Amniotic stem cell (primary cell): ENCODE data around the gene RBM33.
A peak's percentile ranks its signal among the peaks of the same experiment; 100 is the strongest.

ENCODE experiments used
- DNase-seq: peaks from one replicate; lab custom pipeline; 2025; lab: John Stamatoyannopoulos, UW

RBM33 gene

GRCh38 chr7:155629171-155629570 is 15.3 kb upstream of the RBM33 start:
- no peak for DNase-seq

DNA sequence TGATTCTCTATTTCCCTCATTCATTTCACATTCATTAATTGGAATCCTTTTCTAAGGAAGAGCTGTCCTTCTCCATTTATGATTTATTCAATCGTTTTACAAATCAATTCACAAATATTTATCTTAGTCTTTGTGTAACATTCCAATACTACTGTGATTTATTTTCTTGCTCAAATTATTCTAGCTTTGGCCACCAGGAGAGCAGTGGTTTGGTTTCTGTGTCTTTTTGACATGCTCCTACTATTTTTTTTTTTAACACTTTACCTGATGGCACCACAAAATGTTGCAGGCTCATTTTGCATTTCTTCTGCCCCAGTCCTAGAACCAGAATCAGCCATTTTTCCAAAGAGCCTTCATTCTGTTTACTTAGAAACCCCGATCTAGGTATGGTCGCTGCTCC is 13.3 kb upstream of the RBM33 start:
- no peak for DNase-seq

DNA sequence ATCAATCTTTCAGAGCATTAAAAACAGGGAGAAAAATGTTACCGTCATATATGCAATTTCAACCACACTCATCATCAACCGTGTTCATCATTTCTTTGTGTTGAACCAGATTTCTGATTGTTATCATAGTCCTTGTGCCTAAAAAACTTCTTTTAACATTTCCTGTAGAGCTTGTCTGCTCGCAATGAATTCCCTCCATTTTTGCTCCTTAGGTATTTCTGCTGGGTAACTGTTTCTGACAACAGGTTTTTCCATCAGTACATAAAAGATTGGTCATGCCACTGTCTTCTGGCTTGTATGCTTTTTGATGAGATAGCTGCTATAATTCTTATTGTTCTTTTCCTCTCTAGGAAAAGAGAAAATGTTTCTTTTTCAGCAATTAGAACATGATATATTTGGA is 8.6 kb upstream of the RBM33 start:
- no peak for DNase-seq

DNA sequence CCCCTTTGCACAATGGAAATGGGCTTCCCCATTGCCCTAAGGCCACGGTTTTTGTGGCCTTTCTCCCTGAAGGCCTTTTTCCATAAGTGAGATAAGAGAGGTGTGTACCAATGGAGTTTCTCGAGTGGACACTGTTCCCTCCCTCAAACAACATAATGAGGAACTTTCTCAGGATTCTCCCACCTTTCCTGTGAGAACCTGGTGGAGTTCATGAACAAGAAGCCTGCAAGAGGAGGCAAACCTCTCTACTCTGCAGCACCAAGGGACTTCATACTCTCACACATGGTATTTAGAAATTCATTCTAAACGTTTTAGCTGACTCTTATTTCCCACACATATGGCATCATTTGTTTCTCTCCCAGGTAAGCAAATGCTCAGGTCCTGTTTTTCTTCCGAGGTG is 7.3 kb upstream of the RBM33 start:
- no peak for DNase-seq

GRCh38 chr7:155638366-155638765 is 6.1 kb upstream of the RBM33 start:
- no peak for DNase-seq

GRCh38 chr7:155639958-155640520 is 4.4 kb upstream of the RBM33 start:
- DNase-seq: no peak

DNA sequence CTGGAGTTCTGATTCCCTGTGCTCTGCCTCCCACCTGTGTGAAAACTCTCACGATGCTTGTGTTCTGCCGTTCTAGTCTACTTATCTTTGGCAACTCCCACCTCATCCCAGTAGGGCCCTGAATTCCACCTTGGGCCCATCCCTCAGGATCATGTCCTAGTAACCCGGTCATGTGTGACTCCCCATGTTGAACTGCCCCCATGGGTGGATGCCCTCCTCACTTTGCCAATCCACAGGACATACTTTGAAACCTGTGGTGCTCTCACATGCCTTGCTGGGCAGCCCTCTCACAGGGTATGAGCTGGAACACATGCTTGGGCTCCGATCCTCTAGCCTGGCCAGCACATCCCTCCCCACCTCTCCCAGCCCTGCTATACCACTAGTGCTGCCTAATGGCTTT is 3.8 kb upstream of the RBM33 start:
- no peak for DNase-seq

DNA sequence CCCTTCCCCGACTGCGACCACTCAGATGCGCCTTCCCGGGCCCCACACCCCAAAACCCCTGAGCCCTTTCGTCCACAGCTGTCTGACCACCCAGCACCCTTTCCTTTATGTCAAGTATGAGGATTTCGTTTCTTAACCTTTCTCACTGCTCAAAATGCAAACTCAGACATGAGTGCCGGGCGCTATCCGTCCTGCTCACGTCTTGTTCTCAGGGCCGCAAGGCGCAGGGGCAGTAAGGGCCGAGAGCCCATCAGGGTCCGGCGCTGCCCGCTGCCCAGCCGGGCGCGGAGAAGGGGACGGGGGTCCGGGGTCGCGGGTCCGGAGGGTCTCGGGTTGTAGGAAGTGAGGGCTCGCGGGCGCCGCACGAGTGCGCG is 670 bp upstream of the RBM33 start:
- no peak for DNase-seq

DNA sequence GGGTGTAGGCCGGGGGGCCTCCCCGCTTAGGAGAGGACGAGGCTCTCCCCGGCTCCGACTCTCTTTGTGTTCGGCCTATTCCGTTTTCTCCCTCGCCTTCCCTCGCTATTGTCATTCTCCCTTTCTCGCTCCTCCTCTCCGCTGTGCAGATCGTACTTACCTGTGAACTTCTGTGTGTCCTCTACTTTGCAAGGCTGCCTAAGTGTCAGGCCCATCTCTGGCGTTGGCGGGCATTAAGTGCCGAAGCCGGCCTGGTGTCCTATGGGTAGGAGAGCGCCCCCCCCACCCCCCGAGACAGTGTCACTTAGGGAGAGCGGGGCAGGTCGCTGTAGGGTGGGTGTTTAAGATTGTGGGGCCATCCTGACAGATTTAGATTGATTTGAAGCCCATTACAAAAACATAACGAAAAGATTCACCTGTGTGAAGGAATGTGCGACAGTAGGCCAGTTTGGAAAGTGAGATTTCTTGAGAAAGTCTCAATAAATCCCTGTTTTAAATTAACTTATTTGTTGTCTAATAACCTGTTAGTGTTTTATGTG is 579 bp downstream of the RBM33 start:
- peak; percentile 18 for DNase-seq

GRCh38 chr7:155645662-155646061 is 1.2 kb downstream of the RBM33 start:
- no peak for DNase-seq

DNA sequence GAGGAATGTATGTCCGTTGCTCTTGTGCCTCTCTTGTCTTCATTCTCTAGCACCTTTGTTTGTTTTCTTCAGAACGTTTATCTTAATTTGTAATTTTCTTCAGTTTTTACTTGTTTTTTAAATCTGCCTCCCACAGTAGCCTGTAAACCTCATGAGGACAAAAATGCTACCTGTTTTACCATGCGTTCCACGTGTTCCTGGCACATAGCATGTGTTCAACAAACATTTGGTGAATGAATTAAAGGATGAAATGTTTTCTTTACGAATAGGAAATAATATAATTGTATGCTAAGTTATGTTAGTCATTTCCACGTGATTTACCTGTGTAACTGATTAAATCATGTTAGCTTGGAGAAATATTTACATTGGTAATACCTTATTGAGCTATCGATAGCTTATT is 2.2 kb downstream of the RBM33 start:
- no peak for DNase-seq

GRCh38 chr7:155647302-155647701 is 2.8 kb downstream of the RBM33 start:
- DNase-seq: no peak

GRCh38 chr7:155647734-155648133 is 3.3 kb downstream of the RBM33 start:
- no peak for DNase-seq

DNA sequence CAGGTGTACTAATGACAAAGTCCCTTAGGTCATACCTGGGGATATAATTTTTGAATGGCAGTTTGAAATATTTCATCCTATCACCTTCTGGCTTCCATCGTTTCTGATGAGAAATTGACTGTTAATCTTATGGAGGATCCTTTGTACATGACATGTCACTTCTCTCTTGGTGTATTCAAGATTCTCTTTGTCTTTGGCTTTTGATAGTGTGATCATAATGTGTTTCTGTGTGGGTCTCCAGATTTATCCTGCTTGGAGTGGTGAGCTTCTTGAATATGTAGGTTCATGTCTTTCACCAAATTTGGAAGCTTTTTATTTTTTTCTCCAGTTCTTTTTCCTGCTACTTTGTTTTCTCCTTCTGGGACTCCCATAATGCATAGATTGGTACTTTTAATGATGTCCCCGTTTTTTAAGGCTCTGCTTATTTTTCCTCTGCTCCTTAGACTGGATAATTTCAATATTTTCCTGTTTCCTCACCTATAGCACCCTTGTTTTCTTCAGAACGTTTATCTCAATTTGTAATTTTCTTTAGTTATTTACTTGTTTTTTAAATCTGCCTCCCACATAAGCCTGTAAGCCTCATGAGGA is 4.4 kb downstream of the RBM33 start:
- DNase-seq: no peak

DNA sequence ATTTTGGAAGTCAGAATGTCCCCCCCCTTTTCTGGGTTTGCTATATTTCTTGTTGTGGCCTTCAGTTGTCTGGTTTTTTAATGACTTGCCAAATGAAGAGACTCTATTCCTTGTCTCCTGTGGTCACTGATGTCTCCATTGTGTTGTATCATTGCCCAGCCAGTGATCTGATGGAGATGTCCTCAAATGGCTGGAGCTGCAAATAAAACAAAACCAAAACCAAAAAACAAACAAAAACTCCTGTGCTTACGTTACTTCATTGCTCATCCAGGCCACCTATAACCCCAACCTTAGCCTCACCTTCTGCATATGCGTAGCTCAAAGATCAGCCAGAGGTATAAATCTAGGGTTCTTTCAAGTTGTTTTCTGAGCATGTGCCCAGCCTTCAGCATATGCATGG is 5.1 kb downstream of the RBM33 start:
- DNase-seq: no peak

- DNase-seq: no peak
These were observed 8.0 kb downstream of the RBM33 start for GRCh38 chr7:155652156-155653114.

- DNase-seq: no peak
These were observed 9.3 kb downstream of the RBM33 start for GRCh38 chr7:155653803-155654202.

GRCh38 chr7:155656891-155657290 is 12.4 kb downstream of the RBM33 start:
- DNase-seq: no peak

DNA sequence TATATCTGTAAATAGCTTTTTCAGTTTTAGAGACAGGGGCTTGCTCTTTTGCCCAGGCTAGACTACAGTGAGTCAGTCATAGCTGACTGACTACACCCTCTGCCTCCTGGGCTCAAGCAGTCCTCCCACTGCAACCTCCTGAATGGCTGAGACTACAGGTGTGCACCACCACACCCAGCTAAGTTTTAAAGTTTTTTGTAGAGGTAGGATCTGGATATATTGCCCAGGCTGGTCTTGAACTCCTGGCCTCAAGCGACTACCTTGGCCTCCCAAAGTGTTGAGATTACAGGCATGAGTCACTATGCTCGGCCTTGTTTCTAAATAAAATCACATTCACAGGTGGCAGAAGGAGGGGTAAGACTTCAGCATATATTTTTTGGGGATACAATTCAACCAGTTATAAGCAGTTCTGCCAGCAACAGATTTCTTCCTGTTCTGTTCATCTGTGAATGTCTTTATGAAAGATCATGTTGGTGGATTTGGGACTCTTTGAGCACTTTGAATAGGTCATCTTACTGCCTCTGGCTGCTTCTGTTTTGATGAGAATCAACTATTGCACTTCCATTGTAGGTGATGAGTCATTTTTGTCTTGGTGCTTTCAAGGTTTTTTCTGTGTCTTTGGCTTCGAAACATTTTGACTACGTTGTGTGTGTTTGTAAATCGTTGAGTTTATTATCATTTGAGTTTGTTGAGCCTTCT is 15.7 kb downstream of the RBM33 start:
- DNase-seq: no peak

DNA sequence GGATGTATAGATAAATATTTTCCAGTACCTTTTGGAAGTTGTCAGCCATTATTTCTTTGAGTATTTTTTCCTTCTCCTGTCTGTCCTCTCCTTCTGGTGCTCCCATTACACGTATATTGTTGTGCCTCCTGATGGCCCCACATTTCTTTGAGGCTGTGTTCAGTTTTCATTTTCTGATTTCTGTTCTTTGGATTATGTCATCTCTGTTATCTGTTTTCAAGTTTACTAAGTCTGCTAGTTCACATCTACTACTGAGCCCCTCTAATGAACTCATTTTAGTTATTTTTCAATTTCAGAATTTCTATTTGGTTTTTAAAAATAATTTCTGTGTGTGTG is 16.3 kb downstream of the RBM33 start:
- no peak for DNase-seq

DNA sequence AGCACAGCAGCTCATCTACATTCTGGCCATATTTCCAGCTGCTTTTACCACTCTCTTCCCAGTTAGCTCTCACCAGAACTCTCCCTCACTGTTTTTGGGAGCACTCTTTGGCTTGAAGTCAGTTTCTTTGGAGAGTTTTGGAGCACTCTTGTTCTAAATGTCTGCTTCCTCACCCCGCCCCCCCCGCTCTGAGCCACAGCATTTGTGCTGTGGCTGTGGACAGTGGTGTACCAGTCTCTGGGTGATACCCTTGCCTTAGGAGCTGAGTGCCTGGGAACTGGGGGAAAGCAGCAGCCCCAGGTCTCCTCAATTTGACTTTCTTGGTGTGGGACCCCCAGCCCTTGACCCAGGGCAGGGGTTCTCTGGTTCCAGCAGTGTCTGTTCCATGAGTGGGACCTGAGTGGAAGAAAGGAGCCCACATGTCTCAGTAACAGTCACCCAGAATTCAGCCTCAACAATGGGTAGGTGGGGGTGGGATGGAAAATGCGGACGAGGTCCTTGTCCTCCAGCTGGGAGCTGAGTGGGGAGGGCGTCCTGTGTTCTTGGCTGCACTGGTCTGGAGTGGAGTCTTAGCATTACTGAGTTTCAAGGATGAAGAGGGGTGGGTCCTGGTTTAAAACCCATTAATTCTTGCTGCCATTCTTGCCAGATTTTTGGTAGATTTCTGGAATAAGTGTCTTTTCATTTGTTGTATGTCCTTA is 18.0 kb downstream of the RBM33 start:
- no peak for DNase-seq

DNA sequence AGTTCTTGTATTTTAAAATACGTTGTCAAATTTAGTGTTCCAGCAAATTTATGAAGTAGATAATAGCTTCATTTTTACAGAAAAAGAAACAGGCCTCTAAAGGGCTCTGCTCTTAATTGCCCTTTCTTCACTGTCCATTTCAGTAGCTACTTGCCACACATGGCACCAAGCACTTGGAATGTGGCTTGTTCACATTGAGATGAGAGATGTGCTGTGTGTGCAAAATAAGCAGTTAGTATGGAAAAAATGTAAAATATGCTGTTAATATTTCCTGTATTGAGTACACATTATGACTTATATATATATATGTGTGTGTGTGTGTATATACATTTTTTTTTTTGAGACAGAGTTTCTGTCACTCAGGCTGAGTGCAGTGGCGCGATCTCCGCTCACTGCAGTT is 19.5 kb downstream of the RBM33 start:
- DNase-seq: no peak
